Measurements from ENCODE around the gene FARP1. TPM values are rescaled to one million over a fixed set of nuclear protein-coding genes. Genes with fewer than 3 reads are reported as not detected.
"Not testable (repeated sequence)": the region's sequence is repeated elsewhere in the genome, so short reads cannot be mapped to it uniquely, and the experiment has no call there.

Gene FARP1
- total and polyA plus RNA-seq, 2 donors, result 5.8 to 7.5 TPM

GRCh38 chr13:98360545-98360944 lies 217.7 kb downstream of the FARP1 start:
- DNase-seq (ENCODE audit: low read depth in 6 of 9, low spot score in 9 of 9), result no peak
- Histone ChIP-seq H3K9me3 (ENCODE audit: control insufficient read depth in 2 of 2, insufficient read depth in 1 of 2, low read length in 1 of 2) (no peaks in the 10 kb centered on the region), H3K4me3 (ENCODE audit: low read length in 2 of 2) (no peak overlapping the region), H3K36me3 (ENCODE audit: control insufficient read depth in 2 of 2, insufficient read depth in 2 of 2, low read length in 1 of 2) (no peaks in the 10 kb centered on the region), H3K27me3 (ENCODE audit: control insufficient read depth in 2 of 2, insufficient read depth in 1 of 2, low read length in 1 of 2) (no peaks in the 10 kb centered on the region), H3K4me1 (ENCODE audit: control insufficient read depth in 2 of 2, insufficient read depth in 2 of 2, low read length in 2 of 2) (no peaks in the 10 kb centered on the region), H3K27ac (ENCODE audit: low read depth in 1 of 2, low read length in 1 of 2) (no peak overlapping the region)
- 94% methylated on average over 4 of the region's 4 CpGs for WGBS

DNA sequence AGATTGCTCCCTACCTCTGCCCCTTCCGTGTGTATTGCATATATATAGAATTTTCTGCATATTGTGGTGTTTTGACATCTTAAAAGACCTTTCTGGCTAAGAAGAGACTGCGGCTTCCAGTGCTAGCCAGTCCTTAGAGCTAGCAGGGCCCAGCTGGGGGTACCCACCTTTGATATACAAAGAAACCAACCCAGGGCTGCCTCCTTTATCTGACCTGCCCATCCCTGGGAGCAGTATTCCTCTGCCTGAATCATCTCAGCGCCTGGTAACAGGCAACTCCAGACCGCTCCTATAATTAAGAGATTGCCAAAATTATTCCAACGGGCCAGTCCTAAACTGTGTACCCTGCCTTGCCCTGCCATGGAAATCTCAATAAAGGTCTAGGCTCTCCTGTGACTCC lies 220.4 kb downstream of the FARP1 start:
- 96% methylated on average over 5 of the region's 5 CpGs for WGBS

GRCh38 chr13:98364179-98364578 lies 221.3 kb downstream of the FARP1 start:
- H3K27me3 ChIP-seq (ENCODE audit: control insufficient read depth in 2 of 2, insufficient read depth in 1 of 2, low read length in 1 of 2), result no peaks in the 10 kb centered on the region
- H3K27ac ChIP-seq (ENCODE audit: low read depth in 1 of 2, low read length in 1 of 2), result no peak overlapping the region
- no peak for DNase-seq (ENCODE audit: low read depth in 6 of 9, low spot score in 9 of 9)
- WGBS, result 99% methylated on average over 2 of the region's 2 CpGs
- no peak overlapping the region for H3K4me3 ChIP-seq (ENCODE audit: low read length in 2 of 2)
- no peaks in the 10 kb centered on the region for H3K4me1 ChIP-seq (ENCODE audit: control insufficient read depth in 2 of 2, insufficient read depth in 2 of 2, low read length in 2 of 2)
- no peaks in the 10 kb centered on the region for H3K9me3 ChIP-seq (ENCODE audit: control insufficient read depth in 2 of 2, insufficient read depth in 1 of 2, low read length in 1 of 2)
- H3K36me3 ChIP-seq (ENCODE audit: control insufficient read depth in 2 of 2, insufficient read depth in 2 of 2, low read length in 1 of 2), result no peaks in the 10 kb centered on the region

More for the DNA sequence above, 220.4 kb downstream of the FARP1 start:
- Histone ChIP-seq H3K9me3 (ENCODE audit: control insufficient read depth in 2 of 2, insufficient read depth in 1 of 2, low read length in 1 of 2) (no peaks in the 10 kb centered on the region), H3K4me3 (ENCODE audit: low read length in 2 of 2) (no peak overlapping the region), H3K27ac (ENCODE audit: low read depth in 1 of 2, low read length in 1 of 2) (no peak overlapping the region), H3K27me3 (ENCODE audit: control insufficient read depth in 2 of 2, insufficient read depth in 1 of 2, low read length in 1 of 2) (no peaks in the 10 kb centered on the region), H3K36me3 (ENCODE audit: control insufficient read depth in 2 of 2, insufficient read depth in 2 of 2, low read length in 1 of 2) (no peaks in the 10 kb centered on the region), H3K4me1 (ENCODE audit: control insufficient read depth in 2 of 2, insufficient read depth in 2 of 2, low read length in 2 of 2) (no peaks in the 10 kb centered on the region)
- DNase-seq (ENCODE audit: low read depth in 6 of 9, low spot score in 9 of 9), result no peak

GRCh38 chr13:98364647-98365046 lies 221.8 kb downstream of the FARP1 start:
- H3K27me3 ChIP-seq (ENCODE audit: control insufficient read depth in 2 of 2, insufficient read depth in 1 of 2, low read length in 1 of 2), result no peaks in the 10 kb centered on the region
- no peaks in the 10 kb centered on the region for H3K9me3 ChIP-seq (ENCODE audit: control insufficient read depth in 2 of 2, insufficient read depth in 1 of 2, low read length in 1 of 2)
- WGBS, result 96% methylated on average over 2 of the region's 2 CpGs
- H3K27ac ChIP-seq (ENCODE audit: low read depth in 1 of 2, low read length in 1 of 2), result no peak overlapping the region
- H3K36me3 ChIP-seq (ENCODE audit: control insufficient read depth in 2 of 2, insufficient read depth in 2 of 2, low read length in 1 of 2), result no peaks in the 10 kb centered on the region
- no peaks in the 10 kb centered on the region for H3K4me1 ChIP-seq (ENCODE audit: control insufficient read depth in 2 of 2, insufficient read depth in 2 of 2, low read length in 2 of 2)
- no peak overlapping the region for H3K4me3 ChIP-seq (ENCODE audit: low read length in 2 of 2)
- DNase-seq (ENCODE audit: low read depth in 6 of 9, low spot score in 9 of 9), result no peak

DNA sequence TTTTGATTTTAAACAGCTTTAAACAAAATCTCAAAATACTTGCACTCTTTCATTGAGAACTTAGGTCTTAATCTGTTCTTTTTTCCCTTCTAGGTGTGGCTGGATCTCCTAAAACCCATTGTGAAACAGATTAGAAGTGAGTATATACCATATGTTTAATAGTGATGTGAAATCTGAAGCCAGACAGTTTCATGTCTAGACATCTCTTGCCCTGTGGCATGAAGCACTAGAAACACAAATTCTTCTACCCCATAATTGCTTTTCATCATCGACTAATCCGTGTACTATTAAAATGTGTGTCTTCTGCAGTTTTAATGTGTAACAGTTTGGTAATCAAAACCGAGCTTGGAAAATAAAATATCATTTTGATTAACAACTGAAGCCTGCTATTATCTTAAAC lies 222.4 kb downstream of the FARP1 start:
- no peak overlapping the region for H3K4me3 ChIP-seq (ENCODE audit: low read length in 2 of 2)
- no peaks in the 10 kb centered on the region for H3K9me3 ChIP-seq (ENCODE audit: control insufficient read depth in 2 of 2, insufficient read depth in 1 of 2, low read length in 1 of 2)
- no peaks in the 10 kb centered on the region for H3K36me3 ChIP-seq (ENCODE audit: control insufficient read depth in 2 of 2, insufficient read depth in 2 of 2, low read length in 1 of 2)
- no peaks in the 10 kb centered on the region for H3K4me1 ChIP-seq (ENCODE audit: control insufficient read depth in 2 of 2, insufficient read depth in 2 of 2, low read length in 2 of 2)
- WGBS, result 97% methylated on average over 3 of the region's 3 CpGs
- H3K27me3 ChIP-seq (ENCODE audit: control insufficient read depth in 2 of 2, insufficient read depth in 1 of 2, low read length in 1 of 2), result no peaks in the 10 kb centered on the region
- no peak for DNase-seq (ENCODE audit: low read depth in 6 of 9, low spot score in 9 of 9)
- no peak overlapping the region for H3K27ac ChIP-seq (ENCODE audit: low read depth in 1 of 2, low read length in 1 of 2)

GRCh38 chr13:98366010-98366409 lies 223.1 kb downstream of the FARP1 start:
- Histone ChIP-seq H3K27ac (ENCODE audit: low read depth in 1 of 2, low read length in 1 of 2) (no peak overlapping the region), H3K4me3 (ENCODE audit: low read length in 2 of 2) (no peak overlapping the region), H3K27me3 (ENCODE audit: control insufficient read depth in 2 of 2, insufficient read depth in 1 of 2, low read length in 1 of 2) (no peaks in the 10 kb centered on the region), H3K9me3 (ENCODE audit: control insufficient read depth in 2 of 2, insufficient read depth in 1 of 2, low read length in 1 of 2) (no peaks in the 10 kb centered on the region), H3K36me3 (ENCODE audit: control insufficient read depth in 2 of 2, insufficient read depth in 2 of 2, low read length in 1 of 2) (no peaks in the 10 kb centered on the region), H3K4me1 (ENCODE audit: control insufficient read depth in 2 of 2, insufficient read depth in 2 of 2, low read length in 2 of 2) (no peaks in the 10 kb centered on the region)
- no peak for DNase-seq (ENCODE audit: low read depth in 6 of 9, low spot score in 9 of 9)
- 98% methylated on average over 2 of the region's 2 CpGs for WGBS

DNA sequence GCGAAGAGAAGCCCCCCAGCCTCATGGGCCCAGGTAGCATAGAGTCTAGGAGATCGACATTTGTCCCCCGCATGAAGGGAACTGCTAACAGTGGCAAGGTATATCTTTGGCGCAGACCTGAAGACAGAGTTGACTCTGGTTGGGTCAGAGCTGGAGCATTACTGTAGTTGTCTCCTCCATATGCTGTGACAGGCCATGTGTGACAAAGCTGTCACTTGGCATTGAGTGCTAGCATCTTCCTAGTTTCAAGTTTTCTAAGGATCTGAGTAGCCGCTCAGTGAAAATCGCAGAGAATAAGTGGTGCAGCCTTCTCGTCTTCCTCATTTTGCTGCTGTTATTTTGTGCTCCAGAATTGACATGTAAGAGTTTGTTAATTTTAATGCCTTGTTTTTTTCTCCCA lies 223.5 kb downstream of the FARP1 start:
- Histone ChIP-seq H3K36me3 (ENCODE audit: control insufficient read depth in 2 of 2, insufficient read depth in 2 of 2, low read length in 1 of 2) (no peaks in the 10 kb centered on the region), H3K27me3 (ENCODE audit: control insufficient read depth in 2 of 2, insufficient read depth in 1 of 2, low read length in 1 of 2) (no peaks in the 10 kb centered on the region), H3K4me3 (ENCODE audit: low read length in 2 of 2) (no peak overlapping the region), H3K9me3 (ENCODE audit: control insufficient read depth in 2 of 2, insufficient read depth in 1 of 2, low read length in 1 of 2) (no peaks in the 10 kb centered on the region), H3K27ac (ENCODE audit: low read depth in 1 of 2, low read length in 1 of 2) (no peak overlapping the region), H3K4me1 (ENCODE audit: control insufficient read depth in 2 of 2, insufficient read depth in 2 of 2, low read length in 2 of 2) (no peaks in the 10 kb centered on the region)
- no peak for DNase-seq (ENCODE audit: low read depth in 6 of 9, low spot score in 9 of 9)
- 97% methylated on average over 7 of the region's 7 CpGs for WGBS

DNA sequence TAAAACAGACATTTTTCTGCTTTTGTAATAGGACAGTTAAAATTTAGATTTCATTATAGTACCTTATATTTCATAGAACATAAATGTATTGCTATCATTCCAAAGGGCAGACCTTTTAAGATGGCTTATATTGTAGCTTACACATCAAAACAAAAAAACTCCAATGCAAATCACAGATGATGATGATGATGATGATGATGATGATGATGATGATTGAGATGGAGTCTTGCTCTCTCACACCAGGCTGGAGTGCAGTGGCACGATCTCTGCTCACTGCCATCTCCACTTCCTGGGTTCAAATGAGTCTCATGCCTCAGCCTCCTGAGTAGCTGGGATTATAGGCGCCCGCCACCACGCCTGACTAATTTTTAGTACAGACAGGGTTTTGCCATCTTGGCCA lies 224.1 kb downstream of the FARP1 start:
- Histone ChIP-seq H3K27ac (ENCODE audit: low read depth in 1 of 2, low read length in 1 of 2) (no peak overlapping the region), H3K4me3 (ENCODE audit: low read length in 2 of 2) (no peak overlapping the region), H3K9me3 (ENCODE audit: control insufficient read depth in 2 of 2, insufficient read depth in 1 of 2, low read length in 1 of 2) (no peaks in the 10 kb centered on the region), H3K4me1 (ENCODE audit: control insufficient read depth in 2 of 2, insufficient read depth in 2 of 2, low read length in 2 of 2) (no peaks in the 10 kb centered on the region), H3K27me3 (ENCODE audit: control insufficient read depth in 2 of 2, insufficient read depth in 1 of 2, low read length in 1 of 2) (no peaks in the 10 kb centered on the region), H3K36me3 (ENCODE audit: control insufficient read depth in 2 of 2, insufficient read depth in 2 of 2, low read length in 1 of 2) (no peaks in the 10 kb centered on the region)
- no peak for DNase-seq (ENCODE audit: low read depth in 6 of 9, low spot score in 9 of 9)
- WGBS, result 98% methylated on average over 4 of the region's 4 CpGs

- DNase-seq (ENCODE audit: low read depth in 6 of 9, low spot score in 9 of 9), result no peak
- H3K36me3 ChIP-seq (ENCODE audit: control insufficient read depth in 2 of 2, insufficient read depth in 2 of 2, low read length in 1 of 2), result no peaks in the 10 kb centered on the region
- H3K27ac ChIP-seq (ENCODE audit: low read depth in 1 of 2, low read length in 1 of 2), result no peak overlapping the region
- no peaks in the 10 kb centered on the region for H3K4me1 ChIP-seq (ENCODE audit: control insufficient read depth in 2 of 2, insufficient read depth in 2 of 2, low read length in 2 of 2)
- no peaks in the 10 kb centered on the region for H3K27me3 ChIP-seq (ENCODE audit: control insufficient read depth in 2 of 2, insufficient read depth in 1 of 2, low read length in 1 of 2)
- no peak overlapping the region for H3K4me3 ChIP-seq (ENCODE audit: low read length in 2 of 2)
- 91% methylated on average over 2 of the region's 2 CpGs for WGBS
- H3K9me3 ChIP-seq (ENCODE audit: control insufficient read depth in 2 of 2, insufficient read depth in 1 of 2, low read length in 1 of 2), result no peaks in the 10 kb centered on the region
Measured at GRCh38 chr13:98368019-98368418, 225.1 kb downstream of the FARP1 start.

- H3K27ac ChIP-seq (ENCODE audit: low read depth in 1 of 2, low read length in 1 of 2); H3K9me3 ChIP-seq (ENCODE audit: control insufficient read depth in 2 of 2, insufficient read depth in 1 of 2, low read length in 1 of 2); H3K27me3 ChIP-seq (ENCODE audit: control insufficient read depth in 2 of 2, insufficient read depth in 1 of 2, low read length in 1 of 2); DNase-seq (ENCODE audit: low read depth in 6 of 9, low spot score in 9 of 9); H3K4me1 ChIP-seq (ENCODE audit: control insufficient read depth in 2 of 2, insufficient read depth in 2 of 2, low read length in 2 of 2); H3K4me3 ChIP-seq (ENCODE audit: low read length in 2 of 2); H3K36me3 ChIP-seq (ENCODE audit: control insufficient read depth in 2 of 2, insufficient read depth in 2 of 2, low read length in 1 of 2): not testable (repeated sequence)
- WGBS, result 99% methylated on average over 2 of the region's 2 CpGs
Measured at GRCh38 chr13:98369520-98369919, 226.6 kb downstream of the FARP1 start.

Measured in thymus (tissue), 11 donors.